GM12878 (cell line): Measurements from ENCODE around the gene CLECL1. TPM values are rescaled to one million over a fixed set of nuclear protein-coding genes. Genes with fewer than 3 reads are reported as not detected.

ENCODE experiments used
- ATAC-seq: fragments of 200-7000 bp; cut with Tn5 transposase; 3 replicates; pipeline ENCODE4 v1.9.1; 2020; ENCODE audit warnings: mild to moderate bottlenecking, moderate library complexity
- BruUV-seq: library from RNA; stranded (reverse); fragments of 400-500 nt; replicated peaks from 2 replicates; lab custom pipeline; 2021; lab: Mats Ljungman, UMichigan
- CTCF ChIA-PET: fragments of 300-600 bp; sonication (Branson Sonifier 250); formaldehyde crosslinking; extraction: SDS; loops from one replicate; lab custom pipeline; 2021; ENCODE audit warnings: inconsistent platforms; lab: Yijun Ruan, JAX
- POLR2A ChIA-PET: fragments of 350-600 bp; formaldehyde crosslinking; extraction: SDS; loops from one replicate; lab custom pipeline; 2021; ENCODE audit warnings: inconsistent platforms; lab: Charles Lee
- RAD21 ChIA-PET: fragments of 300-600 bp; sonication (Branson Sonifier 250); formaldehyde crosslinking; loops from one replicate; lab custom pipeline; 2023; ENCODE audit warnings: antibody characterized with exemption; ENCODE audit not compliant: unreplicated experiment; lab: Charles Lee
- SMC1A ChIA-PET: fragments of 300-600 bp; sonication (Branson Sonifier 250); formaldehyde crosslinking; loops from one replicate; lab custom pipeline; 2023; ENCODE audit not compliant: unreplicated experiment, uncharacterized antibody; lab: Charles Lee
- DNase-seq: peaks from one replicate; pipeline ENCODE4 v3.0.0-alpha.2; 2011; ENCODE audit warnings: low read depth, low spot score
- FAIRE-seq: peaks from 3 replicates; lab custom pipeline; 2011; peaks lifted over from hg19 to GRCh38; lab: Jason Lieb, UNC
- H2AFZ ChIP-seq: 2 replicates; pipeline ENCODE4 v1.6.0; 2011; ENCODE audit warnings: low read depth, low read length, control low read depth; ENCODE audit not compliant: control insufficient read depth
- H3K27ac ChIP-seq: 2 replicates; pipeline ENCODE4 v1.5.1; 2011; ENCODE audit warnings: control low read depth; ENCODE audit not compliant: control insufficient read depth, insufficient read depth
- H3K27me3 ChIP-seq, 2 experiments: replicated peaks in 1 of 2; 2 replicates each; pipeline versions ENCODE4 v1.6.0 to v1.6.1; 2011; ENCODE audit warnings: low read length in 1 of 2; ENCODE audit not compliant: control insufficient read depth in 2 of 2, insufficient read depth in 2 of 2
- H3K36me3 ChIP-seq, 2 experiments: 2 replicates each; pipeline ENCODE4 v1.5.1; 2011; ENCODE audit warnings: low read length in 1 of 2; ENCODE audit not compliant: control insufficient read depth in 2 of 2, insufficient read depth in 2 of 2
- H3K4me1 ChIP-seq: 2 replicates; pipeline ENCODE4 v1.6.1; 2011; ENCODE audit warnings: mild to moderate bottlenecking, low read length, moderate library complexity, mixed read lengths; ENCODE audit not compliant: control insufficient read depth, insufficient read depth
- H3K4me2 ChIP-seq: 2 replicates; pipeline ENCODE4 v1.6.0; 2011; ENCODE audit warnings: control low read depth; ENCODE audit not compliant: control insufficient read depth, insufficient read depth
- H3K4me3 ChIP-seq: fragments of 200-600 bp; sonication (generic); 2 replicates; pipeline ENCODE4 v1.5.1; 2016
- H3K79me2 ChIP-seq: 2 replicates; pipeline ENCODE4 v1.6.0; 2011; ENCODE audit warnings: low read length; ENCODE audit not compliant: control insufficient read depth, insufficient read depth
- H3K9ac ChIP-seq: 2 replicates; pipeline ENCODE4 v1.8.0; 2011; ENCODE audit warnings: low read length, control low read depth, mixed read lengths; ENCODE audit not compliant: control insufficient read depth, insufficient read depth
- H3K9me3 ChIP-seq: replicated peaks from 3 replicates; pipeline ENCODE4 v1.5.1; 2011; ENCODE audit warnings: mild to moderate bottlenecking, low read length; ENCODE audit not compliant: control insufficient read depth, insufficient read depth
- H4K20me1 ChIP-seq: 2 replicates; pipeline ENCODE4 v1.6.0; 2011; ENCODE audit not compliant: control insufficient read depth, insufficient read depth
- BRCA1 ChIP-seq: IDR thresholded peaks from 2 replicates; pipeline ENCODE4 v1.6.1; 2011; ENCODE audit warnings: low read depth, low read length, improper control_type of control experiment
- CHD1 ChIP-seq: IDR thresholded peaks from 2 replicates; pipeline ENCODE4 v1.6.1; 2012; ENCODE audit warnings: low read depth, low read length, improper control_type of control experiment
- IKZF2 ChIP-seq, 2 experiments: fragments of 450-650 bp; IDR thresholded peaks; 2 replicates each; pipeline ENCODE4 v1.6.1; 2017; ENCODE audit warnings: mild to moderate bottlenecking in 2 of 2, moderate library complexity in 2 of 2
- NFIC ChIP-seq: IDR thresholded peaks from 2 replicates; pipeline ENCODE4 v1.6.1; 2012; ENCODE audit warnings: low read depth, mild to moderate bottlenecking, inconsistent platforms, low read length, moderate library complexity
- NFXL1 ChIP-seq: fragments of 450-650 bp; IDR thresholded peaks from 2 replicates; pipeline ENCODE4 v1.6.1; 2017; ENCODE audit warnings: antibody characterized with exemption, mild to moderate bottlenecking, borderline replicate concordance
- NFYB ChIP-seq: IDR thresholded peaks from 2 replicates; pipeline ENCODE4 v1.6.1; 2011; ENCODE audit warnings: low read depth, mild to moderate bottlenecking, low read length, improper control_type of control experiment, moderate library complexity; ENCODE audit not compliant: insufficient read depth
- NR2F1 ChIP-seq: fragments of 450-650 bp; conservative IDR thresholded peaks from 2 replicates; pipeline ENCODE4 v1.6.1; 2017; ENCODE audit warnings: mild to moderate bottlenecking
- PAX5 ChIP-seq: IDR thresholded peaks from 2 replicates; pipeline ENCODE4 v1.6.1; 2011; ENCODE audit warnings: low read depth, low read length, borderline replicate concordance
- RAD51 ChIP-seq: fragments of 450-650 bp; IDR thresholded peaks from 2 replicates; pipeline ENCODE4 v1.6.1; 2016; ENCODE audit warnings: moderate library complexity, mild to moderate bottlenecking, inconsistent platforms
- RB1 ChIP-seq: fragments of 450-650 bp; formaldehyde crosslinking; IDR thresholded peaks from 2 replicates; pipeline ENCODE4 v1.6.1; 2017; ENCODE audit warnings: mild to moderate bottlenecking, borderline replicate concordance
- SIN3A ChIP-seq: IDR thresholded peaks from 2 replicates; pipeline ENCODE4 v1.6.1; 2012; ENCODE audit warnings: low read depth, low read length, improper control_type of control experiment
- SUPT20H ChIP-seq: IDR thresholded peaks from 2 replicates; pipeline ENCODE4 v1.6.1; 2011; ENCODE audit warnings: low read depth, mild to moderate bottlenecking, low read length, moderate library complexity, borderline replicate concordance; ENCODE audit not compliant: control insufficient read depth
- WGBS: methylation state at CpG from one replicate; pipeline ENCODE4 v1.1.6; 2016; ENCODE audit warnings: low lambda C conversion rate; ENCODE audit not compliant: insufficient replicate concordance, insufficient coverage; ENCODE audit errors: missing lambda C conversion rate; 5-methylcytosine and 5-hydroxymethylcytosine counted together
- in situ Hi-C: fragments of 300-500 bp; cut with MboI; formaldehyde crosslinking; loops from 9 replicates; pipeline ENCODE4 v1.14.3; 2018; ENCODE audit warnings: mixed read lengths
- intact Hi-C: fragments of 100-400 bp; cut with micrococcal nuclease; formaldehyde crosslinking; loops from one replicate; pipeline ENCODE4 v1.14.2; 2022; ENCODE audit not compliant: unreplicated experiment
- polyA plus RNA-seq, 11 experiments: library from polyadenylated mRNA; depleted of rRNA in 4 of 11; unstranded in 6 of 11; stranded (reverse) in 5 of 11; fragments of >200 nt; fragmentation: Nextera tagmentation in 4 of 11; fragmentation: Illumina TruSeq in 1 of 11; extraction: Ambion mirVana in 4 of 11; extraction: Trizol in 1 of 11; gene quantifications; 1 replicate in 1 of 11; 2 replicates in 10 of 11; pipeline versions ENCODE4 v1.2.1 to v1.2.3, GENCODE V29; 2011 to 2016; ENCODE audit warnings: inconsistent platforms in 2 of 11, missing spikeins in 2 of 11, low read depth in 1 of 11
- total RNA-seq, 4 experiments: library from RNA; depleted of rRNA in 3 of 4; stranded (reverse); fragments of >200 nt in 3 of 4; fragmentation: Illumina TruSeq in 1 of 4; extraction: Trizol in 1 of 4; gene quantifications; 2 replicates each; pipeline versions ENCODE4 v1.2.1 to v1.2.3, GENCODE V29; 2013 to 2021
- TF ChIP-seq, protein P1 (sequence below): fragments of 450-650 bp; IDR thresholded peaks from 2 replicates; pipeline ENCODE4 v1.6.1; 2018; ENCODE audit warnings: borderline replicate concordance, mild to moderate bottlenecking; ENCODE audit not compliant: partially characterized antibody
- TF ChIP-seq, protein P2 (sequence below): fragments of 150-350 bp; IDR thresholded peaks from 2 replicates; pipeline ENCODE4 v1.6.1; 2016; ENCODE audit warnings: low read depth, low read length
- TF ChIP-seq, protein P3 (sequence below): fragments of 450-650 bp; IDR thresholded peaks from 2 replicates; pipeline ENCODE4 v1.6.1; 2017; ENCODE audit warnings: antibody characterized with exemption, mild to moderate bottlenecking, moderate library complexity

The CLECL1 gene
- total and polyA plus RNA-seq, 10 of the 15 experiments (the other 5 are each of a cell fraction or from before 2014, with no cell fraction given) = 4.6 to 56.5 (median 46.4) TPM

DNA sequence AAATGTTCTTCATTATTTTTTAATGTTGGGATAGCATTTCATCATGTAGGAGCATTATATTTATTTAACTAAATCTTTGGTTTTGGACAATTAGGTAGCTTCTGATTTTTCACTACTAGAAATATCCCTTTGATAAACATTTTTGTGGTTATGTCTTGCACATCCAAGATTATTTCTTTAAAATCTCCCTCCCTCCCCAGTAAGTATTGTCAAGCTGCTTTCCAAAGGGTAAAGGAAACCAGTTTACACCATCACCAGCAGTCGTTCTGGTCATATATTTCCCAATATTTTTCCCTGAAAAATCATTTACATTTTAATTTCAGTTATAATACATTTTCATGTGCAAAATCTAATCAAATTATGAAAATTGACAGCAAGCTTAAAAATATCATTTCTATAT is 16.7 kb upstream of the CLECL1 start:
- ChIA-PET SMC1A (interaction anchor here (0.6 to 22.8 kb wide), 28 partner anchors 7 to 745 kb away, joined by 3 to 814 read pairs (median 6); partner anchors contain the start of gene CD69), RAD21 (interaction anchor here (0.5 to 17.5 kb wide), 25 partner anchors 11 to 453 kb away, joined by 3 to 577 read pairs (median 6); partner anchors contain the start of genes CD69 and CLEC2B), POLR2A (interaction anchor here (1.6 to 3.1 kb wide), 2 partner anchors 11 to 46 kb away, joined by 5 to 10 read pairs; partner anchors contain the start of gene CD69), CTCF (interaction anchor here (0.7 to 19.3 kb wide), 36 partner anchors 7 to 419 kb away, joined by 3 to 835 read pairs (median 6); partner anchors contain the start of genes CD69 and CLEC7A)
- no peak overlapping the region for H3K27ac ChIP-seq
- H3K9ac ChIP-seq = no peak overlapping the region
- no peaks in the 10 kb centered on the region for H4K20me1 ChIP-seq
- H3K79me2 ChIP-seq = no peaks in the 10 kb centered on the region
- no peak overlapping the region for H2AFZ ChIP-seq
- H3K27me3 ChIP-seq = no peaks in the 10 kb centered on the region
- FAIRE-seq = no peak
- H3K9me3 ChIP-seq = no peaks in the 10 kb centered on the region
- DNase-seq = no peak
- intact Hi-C loops (loop anchor here (1.0 to 10.0 kb wide), 5 partner anchors 49 to 393 kb away; partner anchors contain the start of genes CLEC12B and CLEC2B), in situ Hi-C loops (loop anchor here (5.0 kb wide), 3 partner anchors 48 to 393 kb away; no protein-coding TSS in a partner anchor)
- H3K4me2 ChIP-seq = no peak overlapping the region
- no TSS peak for BruUV-seq
- H3K36me3 ChIP-seq = peaks cover 0 to 7% of the 10 kb centered on the region in 2 experiments; a peak in 1 of 4 replicates
- no peaks in the 10 kb centered on the region for H3K4me1 ChIP-seq
- 0% methylated on average over 1 of the region's 1 CpG for WGBS
- ATAC-seq = no peak
- no peak overlapping the region for H3K4me3 ChIP-seq
- TF ChIP-seq, protein P1, sequence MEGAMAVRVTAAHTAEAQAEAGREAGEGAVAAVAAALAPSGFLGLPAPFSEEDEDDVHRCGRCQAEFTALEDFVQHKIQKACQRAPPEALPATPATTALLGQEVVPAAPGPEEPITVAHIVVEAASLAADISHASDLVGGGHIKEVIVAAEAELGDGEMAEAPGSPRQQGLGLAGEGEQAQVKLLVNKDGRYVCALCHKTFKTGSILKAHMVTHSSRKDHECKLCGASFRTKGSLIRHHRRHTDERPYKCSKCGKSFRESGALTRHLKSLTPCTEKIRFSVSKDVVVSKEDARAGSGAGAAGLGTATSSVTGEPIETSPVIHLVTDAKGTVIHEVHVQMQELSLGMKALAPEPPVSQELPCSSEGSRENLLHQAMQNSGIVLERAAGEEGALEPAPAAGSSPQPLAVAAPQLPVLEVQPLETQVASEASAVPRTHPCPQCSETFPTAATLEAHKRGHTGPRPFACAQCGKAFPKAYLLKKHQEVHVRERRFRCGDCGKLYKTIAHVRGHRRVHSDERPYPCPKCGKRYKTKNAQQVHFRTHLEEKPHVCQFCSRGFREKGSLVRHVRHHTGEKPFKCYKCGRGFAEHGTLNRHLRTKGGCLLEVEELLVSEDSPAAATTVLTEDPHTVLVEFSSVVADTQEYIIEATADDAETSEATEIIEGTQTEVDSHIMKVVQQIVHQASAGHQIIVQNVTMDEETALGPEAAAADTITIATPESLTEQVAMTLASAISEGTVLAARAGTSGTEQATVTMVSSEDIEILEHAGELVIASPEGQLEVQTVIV = no peak
- TF ChIP-seq, protein P2, sequence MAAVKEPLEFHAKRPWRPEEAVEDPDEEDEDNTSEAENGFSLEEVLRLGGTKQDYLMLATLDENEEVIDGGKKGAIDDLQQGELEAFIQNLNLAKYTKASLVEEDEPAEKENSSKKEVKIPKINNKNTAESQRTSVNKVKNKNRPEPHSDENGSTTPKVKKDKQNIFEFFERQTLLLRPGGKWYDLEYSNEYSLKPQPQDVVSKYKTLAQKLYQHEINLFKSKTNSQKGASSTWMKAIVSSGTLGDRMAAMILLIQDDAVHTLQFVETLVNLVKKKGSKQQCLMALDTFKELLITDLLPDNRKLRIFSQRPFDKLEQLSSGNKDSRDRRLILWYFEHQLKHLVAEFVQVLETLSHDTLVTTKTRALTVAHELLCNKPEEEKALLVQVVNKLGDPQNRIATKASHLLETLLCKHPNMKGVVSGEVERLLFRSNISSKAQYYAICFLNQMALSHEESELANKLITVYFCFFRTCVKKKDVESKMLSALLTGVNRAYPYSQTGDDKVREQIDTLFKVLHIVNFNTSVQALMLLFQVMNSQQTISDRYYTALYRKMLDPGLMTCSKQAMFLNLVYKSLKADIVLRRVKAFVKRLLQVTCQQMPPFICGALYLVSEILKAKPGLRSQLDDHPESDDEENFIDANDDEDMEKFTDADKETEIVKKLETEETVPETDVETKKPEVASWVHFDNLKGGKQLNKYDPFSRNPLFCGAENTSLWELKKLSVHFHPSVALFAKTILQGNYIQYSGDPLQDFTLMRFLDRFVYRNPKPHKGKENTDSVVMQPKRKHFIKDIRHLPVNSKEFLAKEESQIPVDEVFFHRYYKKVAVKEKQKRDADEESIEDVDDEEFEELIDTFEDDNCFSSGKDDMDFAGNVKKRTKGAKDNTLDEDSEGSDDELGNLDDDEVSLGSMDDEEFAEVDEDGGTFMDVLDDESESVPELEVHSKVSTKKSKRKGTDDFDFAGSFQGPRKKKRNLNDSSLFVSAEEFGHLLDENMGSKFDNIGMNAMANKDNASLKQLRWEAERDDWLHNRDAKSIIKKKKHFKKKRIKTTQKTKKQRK = no peak
- TF ChIP-seq NFIC (no peak), IKZF2 (IDR thresholded peaks at IDR 0.05) (no peak), SUPT20H (no peak), PAX5 (no peak), NFYB (no peak), NR2F1 (no peak), SIN3A (no peak), RAD51 (no peak), NFXL1 (no peak), RB1 (no peak), CHD1 (no peak), BRCA1 (no peak)
- TF ChIP-seq, protein P3, sequence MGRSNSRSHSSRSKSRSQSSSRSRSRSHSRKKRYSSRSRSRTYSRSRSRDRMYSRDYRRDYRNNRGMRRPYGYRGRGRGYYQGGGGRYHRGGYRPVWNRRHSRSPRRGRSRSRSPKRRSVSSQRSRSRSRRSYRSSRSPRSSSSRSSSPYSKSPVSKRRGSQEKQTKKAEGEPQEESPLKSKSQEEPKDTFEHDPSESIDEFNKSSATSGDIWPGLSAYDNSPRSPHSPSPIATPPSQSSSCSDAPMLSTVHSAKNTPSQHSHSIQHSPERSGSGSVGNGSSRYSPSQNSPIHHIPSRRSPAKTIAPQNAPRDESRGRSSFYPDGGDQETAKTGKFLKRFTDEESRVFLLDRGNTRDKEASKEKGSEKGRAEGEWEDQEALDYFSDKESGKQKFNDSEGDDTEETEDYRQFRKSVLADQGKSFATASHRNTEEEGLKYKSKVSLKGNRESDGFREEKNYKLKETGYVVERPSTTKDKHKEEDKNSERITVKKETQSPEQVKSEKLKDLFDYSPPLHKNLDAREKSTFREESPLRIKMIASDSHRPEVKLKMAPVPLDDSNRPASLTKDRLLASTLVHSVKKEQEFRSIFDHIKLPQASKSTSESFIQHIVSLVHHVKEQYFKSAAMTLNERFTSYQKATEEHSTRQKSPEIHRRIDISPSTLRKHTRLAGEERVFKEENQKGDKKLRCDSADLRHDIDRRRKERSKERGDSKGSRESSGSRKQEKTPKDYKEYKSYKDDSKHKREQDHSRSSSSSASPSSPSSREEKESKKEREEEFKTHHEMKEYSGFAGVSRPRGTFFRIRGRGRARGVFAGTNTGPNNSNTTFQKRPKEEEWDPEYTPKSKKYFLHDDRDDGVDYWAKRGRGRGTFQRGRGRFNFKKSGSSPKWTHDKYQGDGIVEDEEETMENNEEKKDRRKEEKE = no peak
